Trophoblast cell (in vitro differentiated cells and primary cell): ENCODE measurements around the gene PGAP1.

Source experiments
- DNase-seq, 2 donors: peaks; one replicate each; pipeline ENCODE4 v3.0.0-alpha.2; 2016
- H2AFZ ChIP-seq: 2 replicates; pipeline ENCODE4 v1.6.1; 2013; ENCODE audit warnings: low read length, moderate library complexity, mild to moderate bottlenecking; ENCODE audit not compliant: insufficient read depth, poor library complexity
- H2AK5ac ChIP-seq: 2 replicates; pipeline ENCODE4 v1.6.1; 2013; ENCODE audit warnings: mild to moderate bottlenecking, low read length
- H2BK120ac ChIP-seq: 2 replicates; pipeline ENCODE4 v1.6.1; 2013; ENCODE audit warnings: low read length, mild to moderate bottlenecking, moderate library complexity; ENCODE audit not compliant: insufficient read depth, poor library complexity
- H2BK12ac ChIP-seq: 2 replicates; pipeline ENCODE4 v1.6.1; 2013; ENCODE audit warnings: mild to moderate bottlenecking, low read length, moderate library complexity
- H2BK5ac ChIP-seq: 2 replicates; pipeline ENCODE4 v1.6.1; 2013; ENCODE audit warnings: low read length, low read depth, moderate library complexity, mild to moderate bottlenecking; ENCODE audit not compliant: poor library complexity
- H3K14ac ChIP-seq: 2 replicates; pipeline ENCODE4 v1.6.1; 2013; ENCODE audit warnings: mild to moderate bottlenecking, low read length
- H3K18ac ChIP-seq: 2 replicates; pipeline ENCODE4 v1.6.1; 2013; ENCODE audit warnings: mild to moderate bottlenecking, low read length
- H3K23ac ChIP-seq: 2 replicates; pipeline ENCODE4 v1.6.1; 2013; ENCODE audit warnings: low read length
- H3K27ac ChIP-seq: 2 replicates; pipeline ENCODE4 v1.5.1; 2013; ENCODE audit warnings: low read depth, mild to moderate bottlenecking, inconsistent platforms, low read length, moderate library complexity
- H3K27me3 ChIP-seq: 2 replicates; pipeline ENCODE4 v1.6.1; 2013; ENCODE audit warnings: inconsistent platforms, mild to moderate bottlenecking, low read length, moderate library complexity; ENCODE audit not compliant: insufficient read depth
- H3K36me3 ChIP-seq, 2 experiments: 1 replicate in 1 of 2; 2 replicates in 1 of 2; pipeline ENCODE4 v1.6.1; 2013; ENCODE audit warnings: low read length in 2 of 2, mild to moderate bottlenecking in 2 of 2, moderate library complexity in 1 of 2; ENCODE audit not compliant: insufficient read depth in 2 of 2, control insufficient read depth in 1 of 2
- H3K4ac ChIP-seq: 2 replicates; pipeline ENCODE4 v1.6.1; 2013; ENCODE audit warnings: low read depth, mild to moderate bottlenecking, low read length, moderate library complexity
- H3K4me1 ChIP-seq, 2 experiments: 1 replicate in 1 of 2; 2 replicates in 1 of 2; pipeline ENCODE4 v1.6.1; 2013; ENCODE audit warnings: low read length in 2 of 2, mild to moderate bottlenecking in 2 of 2, moderate library complexity in 1 of 2; ENCODE audit not compliant: insufficient read depth in 2 of 2, control insufficient read depth in 1 of 2
- H3K4me2 ChIP-seq: 2 replicates; pipeline ENCODE4 v1.6.1; 2013; ENCODE audit warnings: inconsistent platforms, mild to moderate bottlenecking, low read length, moderate library complexity
- H3K4me3 ChIP-seq: 2 replicates; pipeline ENCODE4 v1.5.1; 2013; ENCODE audit warnings: mild to moderate bottlenecking, low read depth, low read length, inconsistent platforms
- H3K79me1 ChIP-seq: one replicate; pipeline ENCODE4 v1.6.1; 2013; ENCODE audit warnings: low read length
- H3K79me2 ChIP-seq: 2 replicates; pipeline ENCODE4 v1.6.1; 2013; ENCODE audit warnings: low read length, mild to moderate bottlenecking; ENCODE audit not compliant: control insufficient read depth, insufficient read depth, poor library complexity
- H3K9ac ChIP-seq: 2 replicates; pipeline ENCODE4 v1.6.1; 2013; ENCODE audit warnings: mild to moderate bottlenecking, low read length
- H3K9me3 ChIP-seq: 2 replicates; pipeline ENCODE4 v1.6.1; 2013; ENCODE audit warnings: low read depth, mild to moderate bottlenecking, control low read depth, inconsistent platforms, low read length; ENCODE audit not compliant: insufficient read depth
- H4K12ac ChIP-seq: 2 replicates; pipeline ENCODE4 v1.6.1; 2013; ENCODE audit warnings: low read depth, mild to moderate bottlenecking, low read length, moderate library complexity
- H4K8ac ChIP-seq: 2 replicates; pipeline ENCODE4 v1.6.1; 2013; ENCODE audit warnings: low read depth, mild to moderate bottlenecking, low read length, moderate library complexity
- H4K91ac ChIP-seq: one replicate; pipeline ENCODE4 v1.6.1; 2013; ENCODE audit warnings: low read depth, mild to moderate bottlenecking, low read length, moderate library complexity
- WGBS: extraction: QIAGEN DNeasy Blood & Tissue Kit; methylation state at CpG from one replicate; pipeline ENCODE4 v1.1.7; 2013; ENCODE audit warnings: missing lambda C conversion rate; ENCODE audit not compliant: insufficient read length, insufficient coverage; ENCODE audit errors: extremely low coverage; 5-methylcytosine and 5-hydroxymethylcytosine counted together

Gene PGAP1

GRCh38 chr2:196821195-196821594 lies 105.3 kb downstream of the PGAP1 start:
- H3K18ac ChIP-seq, result no peak overlapping the region
- no peak overlapping the region for H4K91ac ChIP-seq
- H3K79me2 ChIP-seq, result no peaks in the 10 kb centered on the region
- H3K79me1 ChIP-seq, result no peaks in the 10 kb centered on the region
- no peak overlapping the region for H3K23ac ChIP-seq
- H2BK120ac ChIP-seq, result no peak overlapping the region
- no peaks in the 10 kb centered on the region for H3K36me3 ChIP-seq
- no peaks in the 10 kb centered on the region for H3K27me3 ChIP-seq
- no peak overlapping the region for H3K14ac ChIP-seq
- H3K9me3 ChIP-seq, result peaks cover 6% of the 10 kb centered on the region
- no peak for DNase-seq
- H4K8ac ChIP-seq, result no peak overlapping the region
- no peak overlapping the region for H3K4me2 ChIP-seq
- H2BK5ac ChIP-seq, result no peak overlapping the region
- no peak overlapping the region for H2BK12ac ChIP-seq
- H2AK5ac ChIP-seq, result no peak overlapping the region
- H2AFZ ChIP-seq, result no peak overlapping the region
- H3K4me1 ChIP-seq, result no peaks in the 10 kb centered on the region
- no peak overlapping the region for H3K9ac ChIP-seq
- H3K27ac ChIP-seq, result no peak overlapping the region
- no peak overlapping the region for H3K4me3 ChIP-seq
- no peak overlapping the region for H4K12ac ChIP-seq
- H3K4ac ChIP-seq, result no peak overlapping the region
- WGBS, result no CpG with 5 or more reads among the region's 1 CpG

GRCh38 chr2:196809260-196809659 lies 117.2 kb downstream of the PGAP1 start, which contains the start of gene C2orf66:
Gene C2orf66, minus strand, starts transcription at chr2:196809355. Its CDS starts 19 bp downstream, at chr2:196809336.
- WGBS, result no CpG with 5 or more reads among the region's 1 CpG
- no peak for DNase-seq
- no peak within 1 kb of the TSS for H3K23ac ChIP-seq

GRCh38 chr2:196808083-196808665 lies 118.3 kb downstream of the PGAP1 start:
- no peaks in the 10 kb centered on the region for H3K36me3 ChIP-seq
- no peak for DNase-seq
- H3K79me2 ChIP-seq, result no peaks in the 10 kb centered on the region
- H2BK120ac ChIP-seq, result no peak overlapping the region
- no peak overlapping the region for H2BK12ac ChIP-seq
- H3K23ac ChIP-seq, result no peak overlapping the region
- no peak overlapping the region for H2AFZ ChIP-seq
- no CpG with 5 or more reads among the region's 2 CpGs for WGBS
- H3K18ac ChIP-seq, result no peak overlapping the region
- no peaks in the 10 kb centered on the region for H3K9me3 ChIP-seq
- no peak overlapping the region for H4K91ac ChIP-seq
- H3K9ac ChIP-seq, result no peak overlapping the region
- H2AK5ac ChIP-seq, result no peak overlapping the region
- no peak overlapping the region for H3K4me3 ChIP-seq
- no peaks in the 10 kb centered on the region for H3K27me3 ChIP-seq
- H4K12ac ChIP-seq, result no peak overlapping the region
- no peaks in the 10 kb centered on the region for H3K4me1 ChIP-seq
- H3K27ac ChIP-seq, result no peak overlapping the region
- no peak overlapping the region for H2BK5ac ChIP-seq
- no peaks in the 10 kb centered on the region for H3K79me1 ChIP-seq
- H3K14ac ChIP-seq, result no peak overlapping the region
- H4K8ac ChIP-seq, result no peak overlapping the region
- no peak overlapping the region for H3K4me2 ChIP-seq
- no peak overlapping the region for H3K4ac ChIP-seq

More at GRCh38 chr2:196809260-196809659, 117.2 kb downstream of the PGAP1 start, which contains the start of gene C2orf66:
- H3K36me3 ChIP-seq, result no peaks in the 10 kb centered on the region
- no peaks in the 10 kb centered on the region for H3K79me2 ChIP-seq
- H3K4ac ChIP-seq, result no peak within 1 kb of the TSS
- no peaks in the 10 kb centered on the region for H3K9me3 ChIP-seq
- H4K12ac ChIP-seq, result no peak within 1 kb of the TSS
- no peak within 1 kb of the TSS for H3K18ac ChIP-seq
- no peak within 1 kb of the TSS for H3K4me2 ChIP-seq
- H2AK5ac ChIP-seq, result no peak within 1 kb of the TSS
- no peak within 1 kb of the TSS for H3K27ac ChIP-seq
- H3K4me1 ChIP-seq, result no peaks in the 10 kb centered on the region
- no peak within 1 kb of the TSS for H3K14ac ChIP-seq
- H3K79me1 ChIP-seq, result no peaks in the 10 kb centered on the region
- no peak within 1 kb of the TSS for H2BK120ac ChIP-seq
- H2BK12ac ChIP-seq, result no peak within 1 kb of the TSS
- no peak within 1 kb of the TSS for H4K91ac ChIP-seq
- no peak within 1 kb of the TSS for H2BK5ac ChIP-seq
- H3K27me3 ChIP-seq, result no peaks in the 10 kb centered on the region
- H4K8ac ChIP-seq, result no peak within 1 kb of the TSS
- no peak within 1 kb of the TSS for H3K9ac ChIP-seq
- H3K4me3 ChIP-seq, result no peak within 1 kb of the TSS
- H2AFZ ChIP-seq, result no peak within 1 kb of the TSS

GRCh38 chr2:196804381-196804780 lies 122.1 kb downstream of the PGAP1 start:
- Histone ChIP-seq H2AK5ac (no peak overlapping the region), H3K23ac (no peak overlapping the region), H3K27ac (no peak overlapping the region), H3K9ac (no peak overlapping the region), H4K12ac (no peak overlapping the region), H3K4me2 (no peak overlapping the region), H4K91ac (no peak overlapping the region), H3K79me1 (peaks cover under 1% of the 10 kb centered on the region), H3K36me3 (no peaks in the 10 kb centered on the region), H2BK120ac (no peak overlapping the region), H3K79me2 (peaks cover under 1% of the 10 kb centered on the region), H4K8ac (no peak overlapping the region), H3K4me3 (no peak overlapping the region), H3K9me3 (no peaks in the 10 kb centered on the region), H2BK5ac (no peak overlapping the region), H2AFZ (no peak overlapping the region), H2BK12ac (no peak overlapping the region), H3K14ac (no peak overlapping the region), H3K27me3 (no peaks in the 10 kb centered on the region), H3K4ac (no peak overlapping the region), H3K18ac (no peak overlapping the region), H3K4me1 (no peaks in the 10 kb centered on the region)
- no peak for DNase-seq
- WGBS, result no CpG with 5 or more reads among the region's 1 CpG
